Measurements from ENCODE around the gene SNX30. TPM values are rescaled to one million over a fixed set of nuclear protein-coding genes. Genes with fewer than 3 reads are reported as not detected.

SNX30 gene
- polyA plus RNA-seq, 1 of the 3 experiments (the other 2 are of a cell fraction), result 2.7 TPM

DNA sequence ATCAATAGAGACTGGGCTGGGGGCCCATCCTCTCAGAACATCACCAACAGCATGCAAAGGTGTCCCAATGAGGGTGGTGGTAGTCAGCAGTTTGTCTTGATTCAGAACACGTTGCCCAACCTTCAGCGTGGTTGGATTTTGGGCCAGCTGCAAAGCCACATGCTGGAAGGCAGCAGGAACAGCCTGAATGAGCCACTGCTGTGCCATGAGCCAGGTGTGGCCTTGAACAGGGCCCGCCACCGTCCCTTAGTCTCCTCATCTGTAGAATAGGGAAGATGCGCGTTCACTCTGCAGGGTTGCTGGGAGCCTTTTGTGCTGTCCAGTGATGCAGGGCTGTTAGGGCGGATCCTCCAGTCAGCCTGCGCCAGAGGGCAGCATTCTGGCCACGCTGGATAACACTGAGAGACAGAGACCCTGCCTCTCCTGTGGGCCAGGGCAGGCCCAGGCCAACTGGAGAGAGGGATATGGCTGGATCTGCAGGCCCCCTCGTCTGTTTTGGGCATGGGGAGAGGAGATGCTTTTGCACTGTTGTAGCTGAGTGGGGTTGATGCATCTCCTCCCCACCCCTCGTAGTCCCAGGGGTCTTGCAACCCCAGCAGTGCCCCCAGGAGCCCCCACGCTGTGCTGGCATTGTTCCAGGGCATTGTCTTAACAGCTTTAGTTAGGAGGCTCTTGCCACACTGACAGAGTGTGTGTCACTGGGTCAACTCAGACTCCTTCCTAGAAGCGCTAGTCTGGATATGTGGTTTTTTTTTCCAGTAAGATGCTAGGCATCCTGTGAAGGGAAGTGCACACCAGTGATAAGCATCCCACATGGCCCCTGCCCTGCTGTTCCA, 98.0 kb downstream of the SNX30 start:
- no peak overlapping the region for H3K4me2 ChIP-seq
- DNase-seq, result no peak
- WGBS (ENCODE audit: low lambda C conversion rate), result 82% methylated on average over 13 of the region's 13 CpGs

DNA sequence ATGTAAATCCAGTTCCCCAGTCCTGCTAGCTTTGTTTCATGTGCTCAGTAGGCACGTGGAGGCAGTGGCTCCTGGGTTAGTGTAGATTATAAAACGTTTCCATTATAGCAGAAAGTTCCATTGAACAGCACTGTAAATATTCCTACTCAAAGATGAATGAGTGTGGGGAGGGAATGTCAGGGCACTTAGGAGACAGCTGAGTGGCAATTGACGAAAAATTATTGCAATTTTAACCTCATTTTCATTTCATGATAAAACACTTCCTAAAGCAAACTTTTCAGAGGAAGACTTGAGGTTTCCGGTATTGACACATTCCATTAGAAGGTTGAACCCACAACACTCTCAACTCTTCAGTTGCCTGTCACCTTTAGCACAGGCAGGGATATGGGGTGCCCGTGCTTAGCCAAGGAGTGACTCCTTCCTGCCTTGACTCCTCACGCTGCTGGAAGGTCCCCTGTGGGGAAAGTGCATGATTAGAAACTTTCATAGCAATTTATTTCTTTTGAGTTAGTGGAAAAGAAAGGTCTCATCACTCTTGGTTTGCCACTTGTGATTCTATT, 98.9 kb downstream of the SNX30 start:
- no peak overlapping the region for H3K9ac ChIP-seq
- H3K36me3 ChIP-seq (replicated peaks in 1 of 2; ENCODE audit: control insufficient read depth in 1 of 2, insufficient read depth in 2 of 2, low read length in 1 of 2), result peaks cover 0 to 5% of the 10 kb centered on the region in 2 experiments
- H3K27ac ChIP-seq (ENCODE audit: low read depth in 2 of 2, low read length in 1 of 2), result no peak overlapping the region
- 75% methylated on average over 6 of the region's 6 CpGs for WGBS (ENCODE audit: low lambda C conversion rate)
- ChIA-PET POLR2A (no interaction called here), CTCF (no interaction called here)
- no peaks in the 10 kb centered on the region for H4K20me1 ChIP-seq (ENCODE audit: insufficient read depth)
- peaks cover 0 to 2% of the 10 kb centered on the region in 2 experiments; a peak in 1 of 4 replicates for H3K4me1 ChIP-seq (ENCODE audit: control insufficient read depth in 1 of 2, insufficient read depth in 2 of 2, low read depth in 1 of 2, low read length in 1 of 2)
- H3K4me3 ChIP-seq (ENCODE audit: low read depth in 2 of 2, low read length in 1 of 2), result no peak overlapping the region
- H3K9me3 ChIP-seq, result no peaks in the 10 kb centered on the region
- no peak overlapping the region for H3K4me2 ChIP-seq
- peaks cover 2% of the 10 kb centered on the region for H3F3A ChIP-seq (replicated peaks; ENCODE audit: insufficient read depth)
- H2AFZ ChIP-seq (ENCODE audit: low read depth), result no peak overlapping the region
- no peak for DNase-seq
- H3K9me2 ChIP-seq, result no peaks in the 10 kb centered on the region
- H3K79me2 ChIP-seq (ENCODE audit: insufficient read depth), result no peaks in the 10 kb centered on the region
- no peaks in the 10 kb centered on the region for H3K27me3 ChIP-seq (ENCODE audit: insufficient read depth)
- TF ChIP-seq RAD21 (IDR thresholded peaks at IDR 0.05; ENCODE audit: low read length) (no peak), RFX5 (IDR thresholded peaks at IDR 0.05; ENCODE audit: low read length) (no peak), TEAD4 (IDR thresholded peaks at IDR 0.05; ENCODE audit: borderline replicate concordance, insufficient read depth) (no peak), FOXM1 (IDR thresholded peaks at IDR 0.05; ENCODE audit: low read depth) (no peak), SMC3 (IDR thresholded peaks at IDR 0.05; ENCODE audit: low read depth, low read length) (no peak), ELF1 (IDR thresholded peaks at IDR 0.05) (no peak), TAF1 (IDR thresholded peaks at IDR 0.05; ENCODE audit: borderline replicate concordance, low read depth, low read length) (no peak), JUND (IDR thresholded peaks at IDR 0.05) (no peak), TCF12 (IDR thresholded peaks at IDR 0.05) (no peak), NFIC (IDR thresholded peaks at IDR 0.05; ENCODE audit: borderline replicate concordance) (no peak), GABPA (IDR thresholded peaks at IDR 0.05; ENCODE audit: low read depth) (no peak), YY1 (IDR thresholded peaks at IDR 0.05; ENCODE audit: low read depth) (no peak)
- TF ChIP-seq, protein P1, sequence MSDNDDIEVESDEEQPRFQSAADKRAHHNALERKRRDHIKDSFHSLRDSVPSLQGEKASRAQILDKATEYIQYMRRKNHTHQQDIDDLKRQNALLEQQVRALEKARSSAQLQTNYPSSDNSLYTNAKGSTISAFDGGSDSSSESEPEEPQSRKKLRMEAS (IDR thresholded peaks at IDR 0.05; ENCODE audit: low read depth), result no peak
- TF ChIP-seq, protein P2, sequence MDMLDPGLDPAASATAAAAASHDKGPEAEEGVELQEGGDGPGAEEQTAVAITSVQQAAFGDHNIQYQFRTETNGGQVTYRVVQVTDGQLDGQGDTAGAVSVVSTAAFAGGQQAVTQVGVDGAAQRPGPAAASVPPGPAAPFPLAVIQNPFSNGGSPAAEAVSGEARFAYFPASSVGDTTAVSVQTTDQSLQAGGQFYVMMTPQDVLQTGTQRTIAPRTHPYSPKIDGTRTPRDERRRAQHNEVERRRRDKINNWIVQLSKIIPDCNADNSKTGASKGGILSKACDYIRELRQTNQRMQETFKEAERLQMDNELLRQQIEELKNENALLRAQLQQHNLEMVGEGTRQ (IDR thresholded peaks at IDR 0.05; ENCODE audit: borderline replicate concordance, low read depth, low read length), result no peak

More for the DNA sequence above, 98.0 kb downstream of the SNX30 start:
- ChIA-PET POLR2A (no interaction called here), CTCF (no interaction called here)
- H3K9me3 ChIP-seq, result no peaks in the 10 kb centered on the region
- H2AFZ ChIP-seq (ENCODE audit: low read depth), result no peak overlapping the region
- H3K4me1 ChIP-seq (ENCODE audit: control insufficient read depth in 1 of 2, insufficient read depth in 2 of 2, low read depth in 1 of 2, low read length in 1 of 2), result peaks cover 0 to 2% of the 10 kb centered on the region in 2 experiments; a peak in 1 of 4 replicates
- peaks cover 0 to 2% of the 10 kb centered on the region in 2 experiments for H3K36me3 ChIP-seq (replicated peaks in 1 of 2; ENCODE audit: control insufficient read depth in 1 of 2, insufficient read depth in 2 of 2, low read length in 1 of 2)
- H4K20me1 ChIP-seq (ENCODE audit: insufficient read depth), result no peaks in the 10 kb centered on the region
- no peaks in the 10 kb centered on the region for H3K27me3 ChIP-seq (ENCODE audit: insufficient read depth)
- H3K9ac ChIP-seq, result no peak overlapping the region
- H3K9me2 ChIP-seq, result no peaks in the 10 kb centered on the region
- no peak overlapping the region for H3K27ac ChIP-seq (ENCODE audit: low read depth in 2 of 2, low read length in 1 of 2)
- peaks cover 3% of the 10 kb centered on the region for H3F3A ChIP-seq (replicated peaks; ENCODE audit: insufficient read depth)
- H3K4me3 ChIP-seq (ENCODE audit: low read depth in 2 of 2, low read length in 1 of 2), result no peak overlapping the region
- TF ChIP-seq FOXJ3 (CRISPR knock-in tag; IDR thresholded peaks at IDR 0.05) (no peak), TAF1 (IDR thresholded peaks at IDR 0.05; ENCODE audit: borderline replicate concordance, low read depth, low read length) (no peak), EZH2phosphoT487 (IDR thresholded peaks at IDR 0.05; ENCODE audit: borderline replicate concordance, low read depth) (no peak), FOXM1 (IDR thresholded peaks at IDR 0.05; ENCODE audit: low read depth) (no peak), JUND (IDR thresholded peaks at IDR 0.05) (no peak)
- TF ChIP-seq, protein P2 (IDR thresholded peaks at IDR 0.05; ENCODE audit: borderline replicate concordance, low read depth, low read length), result no peak
- TF ChIP-seq, protein P3, sequence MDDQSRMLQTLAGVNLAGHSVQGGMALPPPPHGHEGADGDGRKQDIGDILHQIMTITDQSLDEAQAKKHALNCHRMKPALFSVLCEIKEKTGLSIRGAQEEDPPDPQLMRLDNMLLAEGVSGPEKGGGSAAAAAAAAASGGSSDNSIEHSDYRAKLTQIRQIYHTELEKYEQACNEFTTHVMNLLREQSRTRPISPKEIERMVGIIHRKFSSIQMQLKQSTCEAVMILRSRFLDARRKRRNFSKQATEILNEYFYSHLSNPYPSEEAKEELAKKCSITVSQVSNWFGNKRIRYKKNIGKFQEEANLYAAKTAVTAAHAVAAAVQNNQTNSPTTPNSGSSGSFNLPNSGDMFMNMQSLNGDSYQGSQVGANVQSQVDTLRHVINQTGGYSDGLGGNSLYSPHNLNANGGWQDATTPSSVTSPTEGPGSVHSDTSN (IDR thresholded peaks at IDR 0.05), result no peak
- TF ChIP-seq, protein P4, sequence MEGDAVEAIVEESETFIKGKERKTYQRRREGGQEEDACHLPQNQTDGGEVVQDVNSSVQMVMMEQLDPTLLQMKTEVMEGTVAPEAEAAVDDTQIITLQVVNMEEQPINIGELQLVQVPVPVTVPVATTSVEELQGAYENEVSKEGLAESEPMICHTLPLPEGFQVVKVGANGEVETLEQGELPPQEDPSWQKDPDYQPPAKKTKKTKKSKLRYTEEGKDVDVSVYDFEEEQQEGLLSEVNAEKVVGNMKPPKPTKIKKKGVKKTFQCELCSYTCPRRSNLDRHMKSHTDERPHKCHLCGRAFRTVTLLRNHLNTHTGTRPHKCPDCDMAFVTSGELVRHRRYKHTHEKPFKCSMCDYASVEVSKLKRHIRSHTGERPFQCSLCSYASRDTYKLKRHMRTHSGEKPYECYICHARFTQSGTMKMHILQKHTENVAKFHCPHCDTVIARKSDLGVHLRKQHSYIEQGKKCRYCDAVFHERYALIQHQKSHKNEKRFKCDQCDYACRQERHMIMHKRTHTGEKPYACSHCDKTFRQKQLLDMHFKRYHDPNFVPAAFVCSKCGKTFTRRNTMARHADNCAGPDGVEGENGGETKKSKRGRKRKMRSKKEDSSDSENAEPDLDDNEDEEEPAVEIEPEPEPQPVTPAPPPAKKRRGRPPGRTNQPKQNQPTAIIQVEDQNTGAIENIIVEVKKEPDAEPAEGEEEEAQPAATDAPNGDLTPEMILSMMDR (IDR thresholded peaks at IDR 0.05), result no peak
- H3K79me2 ChIP-seq (ENCODE audit: insufficient read depth), result no peaks in the 10 kb centered on the region

Measured in SK-N-SH (cell line).